Measurements from ENCODE around the gene GNAS-AS1. TPM values are rescaled to one million over a fixed set of nuclear protein-coding genes. Genes with fewer than 3 reads are reported as not detected.
"Not testable (repeated sequence)": the region's sequence is repeated elsewhere in the genome, so short reads cannot be mapped to it uniquely, and the experiment has no call there.

The GNAS-AS1 gene
- total RNA-seq, 1 donor from 2014 or later: not detected

- DNase-seq (ENCODE audit: low read depth): no peak
These were observed 13.0 kb downstream of the GNAS-AS1 start for GRCh38 chr20:58837717-58838116.

GRCh38 chr20:58836616-58837204, 14.0 kb downstream of the GNAS-AS1 start:
- DNase-seq (ENCODE audit: low read depth): no peak

GRCh38 chr20:58835231-58835630, 15.5 kb downstream of the GNAS-AS1 start:
- no peak for DNase-seq (ENCODE audit: low read depth)

GRCh38 chr20:58833921-58834320, 16.8 kb downstream of the GNAS-AS1 start:
- no peak for DNase-seq (ENCODE audit: low read depth)

- DNase-seq (ENCODE audit: low read depth): no peak
These were observed 18.2 kb downstream of the GNAS-AS1 start for GRCh38 chr20:58832457-58832856.

GRCh38 chr20:58829531-58829941, 21.2 kb downstream of the GNAS-AS1 start:
- DNase-seq (ENCODE audit: low read depth): peak; percentile 71

- DNase-seq (ENCODE audit: low read depth): not testable (repeated sequence)
These were observed 21.9 kb downstream of the GNAS-AS1 start for GRCh38 chr20:58828804-58829203.

GRCh38 chr20:58828136-58828535, 22.6 kb downstream of the GNAS-AS1 start:
- DNase-seq (ENCODE audit: low read depth): peak; percentile 54

GRCh38 chr20:58826271-58826670, 24.4 kb downstream of the GNAS-AS1 start:
- DNase-seq (ENCODE audit: low read depth): no peak

- DNase-seq (ENCODE audit: low read depth): no peak
These were observed 25.3 kb downstream of the GNAS-AS1 start for GRCh38 chr20:58825450-58825849.

- DNase-seq (ENCODE audit: low read depth): no peak
These were observed 25.9 kb downstream of the GNAS-AS1 start for GRCh38 chr20:58824843-58825242.

- DNase-seq (ENCODE audit: low read depth): peak; percentile 62
These were observed 27.7 kb downstream of the GNAS-AS1 start for GRCh38 chr20:58822748-58823730.

GRCh38 chr20:58822149-58822548, 28.6 kb downstream of the GNAS-AS1 start:
- DNase-seq (ENCODE audit: low read depth): peak; percentile 95

GRCh38 chr20:58820515-58820914, 30.2 kb downstream of the GNAS-AS1 start:
- DNase-seq (ENCODE audit: low read depth): not testable (repeated sequence)

- DNase-seq (ENCODE audit: low read depth): no peak
These were observed 30.8 kb downstream of the GNAS-AS1 start for GRCh38 chr20:58819921-58820320.

- peak; percentile 91 for DNase-seq (ENCODE audit: low read depth)
These were observed 32.0 kb downstream of the GNAS-AS1 start for GRCh38 chr20:58818586-58819285.

- DNase-seq (ENCODE audit: low read depth): no peak
These were observed 33.0 kb downstream of the GNAS-AS1 start for GRCh38 chr20:58817748-58818147.

GRCh38 chr20:58816957-58817651, 33.6 kb downstream of the GNAS-AS1 start:
- no peak for DNase-seq (ENCODE audit: low read depth)

- no peak for DNase-seq (ENCODE audit: low read depth)
These were observed 34.7 kb downstream of the GNAS-AS1 start for GRCh38 chr20:58816051-58816450.

- DNase-seq (ENCODE audit: low read depth): no peak
These were observed 35.3 kb downstream of the GNAS-AS1 start for GRCh38 chr20:58815448-58815847.

GRCh38 chr20:58813369-58813768, 37.3 kb downstream of the GNAS-AS1 start:
- no peak for DNase-seq (ENCODE audit: low read depth)

Data from myocyte (in vitro differentiated cells).